RPMI8226 (cell line): ENCODE data around the gene TENT4A.
A peak's percentile ranks its signal among the peaks of the same experiment; 100 is the strongest.
"Not testable (repeated sequence)": the region's sequence is repeated elsewhere in the genome, so short reads cannot be mapped to it uniquely, and the experiment has no call there.

Experiments used
- DNase-seq: peaks from one replicate; pipeline ENCODE4 v3.0.0-alpha.2; 2015

TENT4A gene

GRCh38 chr5:6754766-6755165 lies 41.5 kb downstream of the TENT4A start:
- no peak for DNase-seq

GRCh38 chr5:6755519-6755918 lies 42.3 kb downstream of the TENT4A start:
- no peak for DNase-seq

- no peak for DNase-seq
These were observed 42.7 kb downstream of the TENT4A start for GRCh38 chr5:6755941-6756340.

- DNase-seq, result no peak
These were observed 44.3 kb downstream of the TENT4A start for GRCh38 chr5:6757414-6757969.

- no peak for DNase-seq
These were observed 45.0 kb downstream of the TENT4A start for GRCh38 chr5:6758236-6758635.

GRCh38 chr5:6758706-6759105 lies 45.5 kb downstream of the TENT4A start:
- no peak for DNase-seq

- no peak for DNase-seq
These were observed 46.2 kb downstream of the TENT4A start for GRCh38 chr5:6759401-6759800.

GRCh38 chr5:6759983-6760382 lies 46.8 kb downstream of the TENT4A start:
- DNase-seq, result no peak

GRCh38 chr5:6760686-6761085 lies 47.5 kb downstream of the TENT4A start:
- no peak for DNase-seq

GRCh38 chr5:6761333-6761732 lies 48.1 kb downstream of the TENT4A start:
- no peak for DNase-seq

- no peak for DNase-seq
These were observed 48.9 kb downstream of the TENT4A start for GRCh38 chr5:6762116-6762515.

GRCh38 chr5:6762697-6763096 lies 49.5 kb downstream of the TENT4A start:
- DNase-seq, result no peak

- DNase-seq, result no peak
These were observed 50.0 kb downstream of the TENT4A start for GRCh38 chr5:6763191-6763590.

- DNase-seq, result peak; percentile 77
These were observed 52.6 kb downstream of the TENT4A start for GRCh38 chr5:6765612-6766525.

GRCh38 chr5:6766604-6767093 lies 53.4 kb downstream of the TENT4A start:
- peak; percentile 88 for DNase-seq

GRCh38 chr5:6767481-6768063 lies 54.3 kb downstream of the TENT4A start:
- DNase-seq, result no peak

GRCh38 chr5:6768590-6769230 lies 55.5 kb downstream of the TENT4A start:
- DNase-seq, result no peak

- no peak for DNase-seq
These were observed 57.8 kb downstream of the TENT4A start for GRCh38 chr5:6770826-6771607.

GRCh38 chr5:6772886-6773285 lies 59.7 kb downstream of the TENT4A start:
- DNase-seq, result no peak

GRCh38 chr5:6773342-6774035 lies 60.3 kb downstream of the TENT4A start:
- DNase-seq, result no peak

GRCh38 chr5:6774207-6774606 lies 61.0 kb downstream of the TENT4A start:
- not testable (repeated sequence) for DNase-seq

GRCh38 chr5:6774721-6775204 lies 61.5 kb downstream of the TENT4A start:
- DNase-seq, result no peak
